HuH-7.5 (cell line): ENCODE measurements around the gene ZG16B.

Experiments
- DNase-seq: peaks from one replicate; pipeline ENCODE4 v3.0.0; 2011; ENCODE audit warnings: low spot score

ZG16B gene

GRCh38 chr16:2845116-2845515 is 15.0 kb downstream of the ZG16B start:
- no peak for DNase-seq

GRCh38 chr16:2846511-2847310 is 16.6 kb downstream of the ZG16B start:
- DNase-seq: no peak

GRCh38 chr16:2848933-2849725 is 19.0 kb downstream of the ZG16B start:
- DNase-seq: no peak

GRCh38 chr16:2852003-2852730 is 22.1 kb downstream of the ZG16B start:
- DNase-seq: no peak

GRCh38 chr16:2852731-2853507 is 22.8 kb downstream of the ZG16B start:
- DNase-seq: no peak

- no peak for DNase-seq
Observed at GRCh38 chr16:2853531-2854073, 23.5 kb downstream of the ZG16B start.

GRCh38 chr16:2854700-2855309 is 24.7 kb downstream of the ZG16B start:
- DNase-seq: no peak

GRCh38 chr16:2855536-2855935 is 25.4 kb downstream of the ZG16B start:
- no peak for DNase-seq

- DNase-seq: no peak
Observed at GRCh38 chr16:2856061-2856670, 26.1 kb downstream of the ZG16B start.

GRCh38 chr16:2856686-2857450 is 26.8 kb downstream of the ZG16B start:
- no peak for DNase-seq

GRCh38 chr16:2857451-2858244 is 27.5 kb downstream of the ZG16B start, which contains the start of gene PRSS22:
PRSS22 (minus strand) TSS chr16:2858170; CDS start chr16:2858104, 66 bp downstream.
- DNase-seq: no peak

GRCh38 chr16:2858245-2859025 is 28.3 kb downstream of the ZG16B start:
- no peak for DNase-seq

- no peak for DNase-seq
Observed at GRCh38 chr16:2859686-2860265, 29.7 kb downstream of the ZG16B start.

GRCh38 chr16:2860826-2861567 is 30.9 kb downstream of the ZG16B start:
- no peak for DNase-seq

- DNase-seq: no peak
Observed at GRCh38 chr16:2865651-2866050, 35.5 kb downstream of the ZG16B start.

GRCh38 chr16:2866431-2866830 is 36.3 kb downstream of the ZG16B start:
- DNase-seq: no peak

GRCh38 chr16:2867661-2867986 is 37.5 kb downstream of the ZG16B start:
- no peak for DNase-seq
